Renal cortex interstitium (tissue), 11 donors: ENCODE measurements around the gene AP2A1. TPM values are rescaled to one million over a fixed set of nuclear protein-coding genes. Genes with fewer than 3 reads are reported as not detected.

Experiments used
- DNase-seq, 11 donors: peaks; one replicate each; pipeline ENCODE4 v3.0.0-alpha.2; 2013; ENCODE audit warnings: low read depth in 9 of 11, low spot score in 4 of 11; ENCODE audit errors: extremely low read depth in 1 of 11
- polyA plus RNA-seq, 3 donors: library from polyadenylated mRNA; unstranded; fragments of 120-200 nt; gene quantifications; one replicate each; pipeline ENCODE4 v1.2.1, GENCODE V29; 2013; ENCODE audit not compliant: insufficient read length in 3 of 3

AP2A1 gene
- polyA plus RNA-seq, 3 donors = 44.5 to 69.2 (median 66.9) TPM

GRCh38 chr19:49823472-49823871, 56.7 kb downstream of the AP2A1 start:
- DNase-seq = no peak

- DNase-seq = no peak
Measured at GRCh38 chr19:49824662-49825061, 57.9 kb downstream of the AP2A1 start.

- DNase-seq = no peak
Measured at GRCh38 chr19:49827034-49827433, 60.2 kb downstream of the AP2A1 start.

- no peak for DNase-seq
Measured at GRCh38 chr19:49829200-49829599, 62.4 kb downstream of the AP2A1 start.

- DNase-seq = no peak
Measured at GRCh38 chr19:49829721-49830120, 62.9 kb downstream of the AP2A1 start.

GRCh38 chr19:49830766-49831165, 64.0 kb downstream of the AP2A1 start:
- no peak for DNase-seq

- no peak for DNase-seq
Measured at GRCh38 chr19:49831592-49831991, 64.8 kb downstream of the AP2A1 start.

- DNase-seq = no peak
Measured at GRCh38 chr19:49832556-49832955, 65.8 kb downstream of the AP2A1 start.

GRCh38 chr19:49833599-49833998, 66.8 kb downstream of the AP2A1 start:
- no peak for DNase-seq

GRCh38 chr19:49835562-49835961, 68.8 kb downstream of the AP2A1 start:
- DNase-seq = no peak

- no peak for DNase-seq
Measured at GRCh38 chr19:49836176-49837008, 69.6 kb downstream of the AP2A1 start.

GRCh38 chr19:49837009-49837310, 70.2 kb downstream of the AP2A1 start:
- no peak for DNase-seq

GRCh38 chr19:49837425-49837824, 70.6 kb downstream of the AP2A1 start:
- DNase-seq = no peak

GRCh38 chr19:49838885-49839588, 72.2 kb downstream of the AP2A1 start:
- no peak for DNase-seq

GRCh38 chr19:49839713-49840112, 72.9 kb downstream of the AP2A1 start:
- DNase-seq = no peak

- DNase-seq = no peak
Measured at GRCh38 chr19:49840321-49840720, 73.5 kb downstream of the AP2A1 start.

- no peak for DNase-seq
Measured at GRCh38 chr19:49840736-49841249, 74.0 kb downstream of the AP2A1 start.

- DNase-seq = no peak
Measured at GRCh38 chr19:49843265-49843664, 76.5 kb downstream of the AP2A1 start.

- DNase-seq = no peak
Measured at GRCh38 chr19:49844138-49845095, 77.6 kb downstream of the AP2A1 start.
